Skeletal muscle satellite cell (primary cell): ENCODE data around the gene AIPL1.

Experiments used
- H3K27me3 ChIP-seq: 2 replicates; pipeline ENCODE4 v1.7.0; 2013; ENCODE audit warnings: low read length; ENCODE audit not compliant: control insufficient read depth, insufficient read depth
- H3K36me3 ChIP-seq: 2 replicates; pipeline ENCODE4 v1.7.0; 2013; ENCODE audit warnings: mild to moderate bottlenecking, control low read depth, low read length; ENCODE audit not compliant: insufficient read depth
- H3K4me1 ChIP-seq: 2 replicates; pipeline ENCODE4 v1.7.0; 2013; ENCODE audit warnings: low read length; ENCODE audit not compliant: control insufficient read depth, insufficient read depth
- H3K4me2 ChIP-seq: 2 replicates; pipeline ENCODE4 v1.7.0; 2013; ENCODE audit warnings: mild to moderate bottlenecking, low read length
- H3K4me3 ChIP-seq: 2 replicates; pipeline ENCODE4 v1.7.0; 2013; ENCODE audit warnings: low read length
- H3K9ac ChIP-seq: 2 replicates; pipeline ENCODE4 v1.7.0; 2013; ENCODE audit warnings: mild to moderate bottlenecking, low read depth, low read length, moderate library complexity
- H3K9me3 ChIP-seq: replicated peaks from 2 replicates; pipeline ENCODE4 v1.7.0; 2013; ENCODE audit warnings: mild to moderate bottlenecking, control low read depth, low read length

Gene AIPL1

GRCh38 chr17:6374271-6374691 is 60.6 kb downstream of the AIPL1 start:
- H3K36me3 ChIP-seq, result no peaks in the 10 kb centered on the region
- H3K4me3 ChIP-seq, result no peak overlapping the region
- H3K9ac ChIP-seq, result no peak overlapping the region
- no peak overlapping the region for H3K4me2 ChIP-seq
- H3K27me3 ChIP-seq, result peaks cover 21% of the 10 kb centered on the region
- H3K4me1 ChIP-seq, result no peaks in the 10 kb centered on the region
- H3K9me3 ChIP-seq, result no peaks in the 10 kb centered on the region
